HG02623 (cell line): ENCODE results near the gene SSH2.

Experiments used
- ATAC-seq: cut with Tn5 transposase; IDR thresholded peaks from one replicate; pipeline ENCODE4 v1.9.1; 2021; ENCODE audit warnings: moderate library complexity; ENCODE audit not compliant: unreplicated experiment

The SSH2 gene

GRCh38 chr17:29711588-29712385, 218.2 kb downstream of the SSH2 start:
- ATAC-seq, result no peak

GRCh38 chr17:29710891-29711418, 219.1 kb downstream of the SSH2 start:
- no peak for ATAC-seq

- ATAC-seq, result no peak
These were observed 219.5 kb downstream of the SSH2 start for GRCh38 chr17:29710520-29710884.

- ATAC-seq, result no peak
These were observed 220.0 kb downstream of the SSH2 start for GRCh38 chr17:29709866-29710519.

GRCh38 chr17:29707212-29707571, 222.8 kb downstream of the SSH2 start:
- no peak for ATAC-seq

- no peak for ATAC-seq
These were observed 224.0 kb downstream of the SSH2 start for GRCh38 chr17:29706045-29706431.

- no peak for ATAC-seq
These were observed 224.6 kb downstream of the SSH2 start for GRCh38 chr17:29705386-29705785.

GRCh38 chr17:29699283-29699682, 230.7 kb downstream of the SSH2 start:
- no peak for ATAC-seq

- ATAC-seq, result no peak
These were observed 231.2 kb downstream of the SSH2 start for GRCh38 chr17:29698837-29699236.

- no peak for ATAC-seq
These were observed 231.8 kb downstream of the SSH2 start for GRCh38 chr17:29698019-29698777.

- ATAC-seq, result no peak
These were observed 232.7 kb downstream of the SSH2 start for GRCh38 chr17:29697371-29697770.

GRCh38 chr17:29694918-29695563, 235.0 kb downstream of the SSH2 start:
- no peak for ATAC-seq

GRCh38 chr17:29693751-29694150, 236.3 kb downstream of the SSH2 start:
- ATAC-seq, result no peak

- no peak for ATAC-seq
These were observed 242.4 kb downstream of the SSH2 start for GRCh38 chr17:29687596-29687995.

GRCh38 chr17:29686993-29687590, 242.9 kb downstream of the SSH2 start:
- no peak for ATAC-seq

- no peak for ATAC-seq
These were observed 246.5 kb downstream of the SSH2 start for GRCh38 chr17:29683481-29683880.

GRCh38 chr17:29682987-29683386, 247.0 kb downstream of the SSH2 start:
- no peak for ATAC-seq

- no peak for ATAC-seq
These were observed 248.0 kb downstream of the SSH2 start for GRCh38 chr17:29682054-29682453.

- no peak for ATAC-seq
These were observed 252.2 kb downstream of the SSH2 start for GRCh38 chr17:29677824-29678223.

GRCh38 chr17:29677221-29677791, 252.7 kb downstream of the SSH2 start:
- ATAC-seq, result no peak
